Activated T-helper 9 cell treated with anti-CD3 and anti-CD28 coated beads, Interleukin-2, amount 50 U/mL, for 16 hours (primary cell): ENCODE data around the gene LAMA3.

Experiments used
- DNase-seq: peaks from one replicate; pipeline ENCODE4 v3.0.0-alpha.2; 2020; ENCODE audit warnings: low read depth

The LAMA3 gene

GRCh38 chr18:23910032-23910431, 220.8 kb downstream of the LAMA3 start:
- DNase-seq = no peak

GRCh38 chr18:23912356-23912755, 223.1 kb downstream of the LAMA3 start:
- DNase-seq = no peak

- DNase-seq = no peak
Observed at GRCh38 chr18:23916338-23916737, 227.1 kb downstream of the LAMA3 start.

GRCh38 chr18:23918395-23919032, 229.3 kb downstream of the LAMA3 start:
- DNase-seq = peak; percentile 60

GRCh38 chr18:23920054-23920453, 230.8 kb downstream of the LAMA3 start:
- DNase-seq = no peak

GRCh38 chr18:23921716-23922285, 232.5 kb downstream of the LAMA3 start:
- DNase-seq = no peak

- no peak for DNase-seq
Observed at GRCh38 chr18:23922939-23923338, 233.7 kb downstream of the LAMA3 start.

GRCh38 chr18:23924813-23925212, 235.6 kb downstream of the LAMA3 start:
- no peak for DNase-seq

GRCh38 chr18:23926571-23926970, 237.3 kb downstream of the LAMA3 start:
- no peak for DNase-seq

GRCh38 chr18:23927821-23928746, 238.8 kb downstream of the LAMA3 start:
- no peak for DNase-seq

- DNase-seq = no peak
Observed at GRCh38 chr18:23929362-23929930, 240.2 kb downstream of the LAMA3 start.

GRCh38 chr18:23930002-23930401, 240.7 kb downstream of the LAMA3 start:
- DNase-seq = no peak

- DNase-seq = no peak
Observed at GRCh38 chr18:23932385-23933067, 243.3 kb downstream of the LAMA3 start.

- no peak for DNase-seq
Observed at GRCh38 chr18:23933407-23933806, 244.2 kb downstream of the LAMA3 start.

GRCh38 chr18:23934252-23934651, 245.0 kb downstream of the LAMA3 start:
- no peak for DNase-seq

GRCh38 chr18:23934863-23935262, 245.6 kb downstream of the LAMA3 start:
- no peak for DNase-seq

- no peak for DNase-seq
Observed at GRCh38 chr18:23935804-23936203, 246.6 kb downstream of the LAMA3 start.

GRCh38 chr18:23936381-23936958, 247.2 kb downstream of the LAMA3 start:
- DNase-seq = no peak

- DNase-seq = no peak
Observed at GRCh38 chr18:23938043-23938756, 248.9 kb downstream of the LAMA3 start.

GRCh38 chr18:23938901-23939341, 249.7 kb downstream of the LAMA3 start:
- DNase-seq = no peak

GRCh38 chr18:23939366-23939765, 250.1 kb downstream of the LAMA3 start:
- DNase-seq = no peak
